ENCODE data around the gene CPZ.

The CPZ gene

DNA sequence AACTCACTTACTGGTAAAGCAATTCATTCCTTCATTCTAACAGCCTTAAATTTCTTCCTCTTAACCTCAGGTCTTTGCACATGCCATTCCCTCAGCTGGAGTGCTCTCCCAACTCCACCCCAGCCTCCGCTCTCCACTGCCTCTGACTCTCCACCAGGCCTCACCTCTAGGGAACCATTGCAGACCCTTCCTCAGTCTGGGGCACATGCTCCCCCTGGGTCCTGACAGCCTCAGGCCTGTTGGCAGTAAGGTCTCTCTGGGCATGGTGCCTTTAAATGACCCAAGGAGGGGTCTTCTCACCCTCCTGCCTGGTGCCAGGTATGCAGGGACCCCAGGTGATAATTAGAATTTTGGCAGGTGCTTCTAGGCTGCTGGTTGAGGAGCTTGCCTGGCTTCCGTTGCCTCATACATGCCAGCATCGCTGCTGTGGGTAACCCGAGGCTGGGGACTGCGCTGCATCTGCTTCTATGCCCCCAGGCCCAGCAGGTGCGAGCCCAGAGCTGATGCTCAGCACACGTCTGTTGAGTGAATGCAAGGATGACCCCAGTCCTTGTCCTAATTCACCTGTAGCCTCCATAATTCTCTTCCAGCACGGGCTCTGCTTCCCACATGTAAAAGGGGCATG, 39.9 kb upstream of the CPZ start:
- Mint-ChIP-seq H3K4me3 (no peak overlapping the region), H3K27me3 (ENCODE audit: low read depth) (no peaks in the 10 kb centered on the region), H3K36me3 (ENCODE audit: low read depth) (no peaks in the 10 kb centered on the region), H3K4me1 (ENCODE audit: low read depth) (no peaks in the 10 kb centered on the region), H3K27ac (no peak overlapping the region), H3K9me3 (no peaks in the 10 kb centered on the region)

DNA sequence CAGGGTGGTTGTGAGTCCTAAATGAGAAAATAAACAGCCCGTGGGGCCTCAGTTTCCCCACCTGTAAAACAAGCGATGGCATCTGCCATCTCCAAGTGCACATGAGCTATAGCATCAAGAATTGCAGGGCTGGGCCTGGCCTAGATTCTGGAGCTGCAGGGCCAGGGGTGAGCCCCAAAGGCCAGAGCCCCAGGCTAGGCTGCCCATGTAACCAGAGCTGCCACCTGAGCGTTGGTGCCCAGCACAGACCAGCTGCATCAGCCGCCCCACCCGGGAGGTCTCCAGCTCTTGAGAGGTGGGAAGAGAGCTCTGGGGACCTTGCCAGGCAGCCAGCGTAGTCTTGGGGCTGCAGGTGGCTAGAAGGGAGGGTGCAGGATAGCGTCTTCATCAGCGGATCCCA, 39.3 kb upstream of the CPZ start:
- Mint-ChIP-seq H3K36me3 (ENCODE audit: low read depth) (no peaks in the 10 kb centered on the region), H3K27ac (no peak overlapping the region), H3K9me3 (no peaks in the 10 kb centered on the region), H3K4me1 (ENCODE audit: low read depth) (no peaks in the 10 kb centered on the region), H3K4me3 (no peak overlapping the region), H3K27me3 (ENCODE audit: low read depth) (no peaks in the 10 kb centered on the region)

DNA sequence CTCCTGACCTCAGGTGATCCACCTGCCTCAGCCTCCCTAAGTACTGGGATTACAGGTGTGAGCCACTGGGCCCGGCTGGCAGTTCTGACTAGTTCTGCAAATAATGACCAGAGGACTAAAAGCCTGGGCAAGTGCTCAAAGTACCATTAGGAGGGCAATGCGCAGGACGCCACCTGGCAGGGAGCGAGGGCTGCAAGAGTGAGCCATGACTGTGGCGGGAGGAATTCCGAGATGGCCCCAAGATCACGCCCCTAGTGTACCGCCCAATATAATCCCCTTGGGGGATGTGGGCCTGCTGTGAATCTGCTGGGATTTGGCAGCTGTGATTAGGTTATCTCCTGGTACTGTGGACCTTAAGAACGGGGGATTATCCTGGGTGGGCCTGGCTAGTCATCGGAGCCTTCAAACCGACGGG, 38.6 kb upstream of the CPZ start:
- no peak overlapping the region for H3K27ac Mint-ChIP-seq
- H3K4me1 Mint-ChIP-seq (ENCODE audit: low read depth), result no peaks in the 10 kb centered on the region
- no peaks in the 10 kb centered on the region for H3K27me3 Mint-ChIP-seq (ENCODE audit: low read depth)
- no peaks in the 10 kb centered on the region for H3K36me3 Mint-ChIP-seq (ENCODE audit: low read depth)
- no peak overlapping the region for H3K4me3 Mint-ChIP-seq
- no peaks in the 10 kb centered on the region for H3K9me3 Mint-ChIP-seq

DNA sequence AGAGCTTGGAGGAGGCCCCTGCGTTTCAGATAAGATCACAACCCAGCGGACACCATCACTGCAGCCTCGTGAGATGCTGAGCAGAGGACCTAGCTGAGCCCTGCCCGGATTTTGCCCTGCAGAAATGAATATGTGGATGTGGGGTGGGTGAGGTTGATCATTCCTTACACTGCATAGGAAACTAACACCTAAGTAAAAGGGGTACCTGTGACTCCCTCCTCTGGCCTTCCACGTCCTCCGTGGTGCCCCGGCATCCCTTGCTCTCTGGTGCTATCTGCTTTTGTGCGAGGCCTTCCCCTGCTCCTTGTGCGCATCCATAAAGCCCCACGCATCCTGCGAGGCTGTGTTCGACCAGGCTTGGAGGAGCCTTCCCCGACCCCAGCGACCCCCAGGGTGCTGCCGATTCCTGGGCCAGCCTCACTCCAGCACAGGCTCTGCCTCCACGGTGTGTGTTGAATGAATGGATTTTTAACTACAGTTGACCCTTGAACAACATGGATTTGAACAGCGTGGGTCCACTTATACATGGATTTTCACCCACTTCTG, 37.9 kb upstream of the CPZ start:
- Mint-ChIP-seq H3K36me3 (ENCODE audit: low read depth) (no peaks in the 10 kb centered on the region), H3K9me3 (no peaks in the 10 kb centered on the region), H3K27ac (no peak overlapping the region), H3K27me3 (ENCODE audit: low read depth) (no peaks in the 10 kb centered on the region), H3K4me1 (ENCODE audit: low read depth) (no peaks in the 10 kb centered on the region), H3K4me3 (no peak overlapping the region)

DNA sequence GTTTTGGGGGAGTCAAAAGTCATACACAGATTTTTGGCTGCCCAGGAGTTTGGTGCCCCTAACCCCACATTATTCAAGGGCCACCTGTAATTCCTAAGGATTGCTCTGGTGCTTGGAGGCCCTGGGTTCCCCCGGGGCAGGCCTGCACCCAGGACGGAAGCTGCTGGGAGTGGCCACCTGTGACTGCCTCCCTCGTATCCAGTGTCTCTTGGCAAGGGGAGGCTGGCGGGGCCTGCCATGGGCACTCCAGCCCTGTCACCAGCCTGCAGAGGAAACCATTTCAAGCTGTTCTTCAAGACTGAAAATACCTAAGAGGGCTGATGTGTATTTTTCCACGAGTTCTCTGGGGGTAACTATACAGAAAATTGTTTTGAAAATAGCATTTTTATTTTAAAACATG, 36.8 kb upstream of the CPZ start:
- no peak overlapping the region for H3K27ac Mint-ChIP-seq
- H3K27me3 Mint-ChIP-seq (ENCODE audit: low read depth), result no peaks in the 10 kb centered on the region
- H3K9me3 Mint-ChIP-seq, result no peaks in the 10 kb centered on the region
- no peak overlapping the region for H3K4me3 Mint-ChIP-seq
- H3K4me1 Mint-ChIP-seq (ENCODE audit: low read depth), result no peaks in the 10 kb centered on the region
- no peaks in the 10 kb centered on the region for H3K36me3 Mint-ChIP-seq (ENCODE audit: low read depth)

DNA sequence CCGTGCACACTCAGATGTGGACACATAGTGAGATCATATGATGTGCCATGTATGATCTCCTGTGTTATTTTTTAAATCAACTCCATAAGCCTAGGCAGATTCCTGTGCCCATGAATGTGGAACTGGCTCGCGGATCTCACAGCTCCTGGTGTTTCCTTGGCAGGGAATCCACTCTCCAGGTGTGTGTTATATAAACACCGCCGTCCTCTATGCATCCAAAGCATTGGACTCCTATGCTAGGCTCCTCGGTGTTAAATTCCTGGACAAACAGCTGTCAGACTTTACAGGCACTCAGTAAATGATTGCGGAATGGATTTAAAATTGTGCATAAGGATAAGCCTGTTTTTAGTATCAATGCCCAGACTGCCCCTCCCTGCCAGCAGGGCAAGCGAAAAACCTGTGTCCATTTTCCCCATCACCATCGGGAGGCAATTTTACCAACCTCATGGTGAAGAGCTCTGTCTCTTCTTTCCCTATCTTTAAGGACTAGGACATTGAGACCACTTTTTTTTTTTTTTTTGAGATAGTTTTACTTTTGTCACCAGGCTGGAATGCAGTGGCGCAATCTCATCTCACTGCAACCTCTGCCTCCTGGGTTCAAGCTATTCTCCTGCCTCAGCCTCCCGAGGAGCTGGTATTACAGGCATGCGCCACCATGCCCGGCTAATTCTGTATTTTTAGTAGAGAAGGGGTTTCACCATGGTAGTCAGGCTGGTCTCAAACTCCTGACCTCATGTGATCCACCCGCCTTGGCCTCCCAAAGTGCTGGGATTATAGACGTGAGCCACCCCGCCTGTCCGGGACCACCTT, 36.0 kb upstream of the CPZ start:
- Mint-ChIP-seq H3K4me3 (no peak overlapping the region), H3K27me3 (ENCODE audit: low read depth) (no peaks in the 10 kb centered on the region), H3K27ac (no peak overlapping the region), H3K36me3 (ENCODE audit: low read depth) (no peaks in the 10 kb centered on the region), H3K9me3 (no peaks in the 10 kb centered on the region), H3K4me1 (ENCODE audit: low read depth) (no peaks in the 10 kb centered on the region)

DNA sequence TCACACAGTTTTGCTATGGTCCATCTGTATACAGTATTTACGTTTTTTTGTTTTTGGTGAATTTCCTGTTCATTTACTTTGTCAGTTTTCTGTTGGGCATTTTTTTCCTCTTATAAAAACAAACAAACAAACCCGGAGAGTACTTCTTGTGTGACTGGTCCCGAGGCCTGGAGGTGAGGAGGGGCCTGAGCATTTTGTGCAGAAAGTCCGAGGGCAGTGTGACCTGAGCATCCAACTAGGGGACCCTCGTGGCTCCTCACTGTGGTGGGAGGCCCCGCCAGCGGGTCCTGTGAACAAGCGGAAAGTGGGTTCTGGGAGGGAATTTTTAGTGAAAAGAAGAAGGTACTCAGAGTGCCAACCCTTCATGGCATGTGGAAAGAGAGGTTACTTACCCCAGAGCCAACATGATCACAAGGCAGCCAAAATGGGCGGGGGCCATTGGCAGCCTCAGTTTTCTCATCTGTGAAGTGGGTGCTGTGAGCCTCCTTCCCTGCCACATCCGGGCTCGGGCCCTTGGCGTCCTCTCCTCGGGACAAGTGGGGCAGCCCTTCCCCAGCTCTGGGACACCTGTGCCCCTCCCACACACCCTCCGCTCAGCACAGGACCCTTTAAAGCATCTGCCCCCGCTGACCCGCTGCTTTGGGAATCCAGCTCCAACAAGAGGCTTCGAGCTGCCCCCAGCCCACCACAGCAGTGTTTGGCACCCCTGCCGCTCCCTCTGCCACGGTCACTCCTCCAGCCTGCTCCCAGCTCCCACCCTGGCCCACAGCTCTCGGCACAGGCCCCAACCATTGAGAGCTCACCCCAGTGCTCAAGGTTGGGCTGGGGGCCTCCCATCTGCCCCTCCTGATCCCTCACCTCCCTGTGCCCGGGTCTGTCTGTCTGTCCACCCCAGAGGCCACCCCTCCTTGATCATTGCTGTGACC, 35.2 kb upstream of the CPZ start:
- Mint-ChIP-seq H3K27ac (no peak overlapping the region), H3K36me3 (ENCODE audit: low read depth) (no peaks in the 10 kb centered on the region), H3K9me3 (no peaks in the 10 kb centered on the region), H3K4me3 (no peak overlapping the region), H3K4me1 (ENCODE audit: low read depth) (no peaks in the 10 kb centered on the region), H3K27me3 (ENCODE audit: low read depth) (no peaks in the 10 kb centered on the region)

DNA sequence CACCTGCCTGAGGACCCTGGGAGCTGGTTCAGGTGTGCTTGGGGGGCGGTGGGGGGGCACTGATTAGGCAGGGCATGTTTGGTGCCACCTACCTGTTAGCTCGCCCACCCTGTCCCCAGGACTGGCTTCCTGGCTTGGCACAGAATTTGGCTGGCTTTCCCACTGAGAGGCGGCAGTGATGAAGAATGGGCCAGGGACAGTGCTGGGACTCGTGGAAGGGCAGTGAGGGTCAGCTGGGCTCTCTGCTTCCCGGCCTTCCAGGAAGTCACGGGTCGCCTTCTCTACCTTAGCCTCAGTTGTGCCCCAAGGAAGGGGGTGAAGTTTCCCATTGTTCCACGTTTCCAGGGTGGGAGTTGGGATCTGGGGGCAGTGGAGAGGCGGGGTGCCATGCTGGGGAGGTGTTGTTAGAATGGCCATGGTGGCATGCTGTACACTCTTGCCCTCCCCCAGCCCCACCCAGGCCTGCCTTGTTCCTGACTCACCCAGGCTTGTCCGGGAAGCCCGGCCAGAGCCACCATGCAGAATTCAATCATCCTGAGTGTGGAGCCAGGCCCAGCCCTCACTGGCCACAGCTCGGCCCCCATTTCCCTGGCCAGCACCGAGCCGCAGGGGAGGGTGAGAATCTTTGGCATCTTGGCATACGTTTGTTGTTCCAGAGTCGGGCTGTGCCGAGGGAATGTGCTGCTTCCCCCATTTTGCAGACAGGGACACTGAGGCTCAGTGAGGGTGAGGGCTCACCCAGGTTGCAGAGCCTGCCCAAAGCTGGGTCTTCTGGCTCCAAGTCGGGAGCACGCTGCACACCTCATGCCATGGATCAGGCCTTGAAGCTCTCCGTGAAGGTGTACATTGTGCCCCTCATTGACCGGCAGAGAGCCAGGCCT, 34.2 kb upstream of the CPZ start:
- no peaks in the 10 kb centered on the region for H3K4me1 Mint-ChIP-seq (ENCODE audit: low read depth)
- no peaks in the 10 kb centered on the region for H3K9me3 Mint-ChIP-seq
- no peaks in the 10 kb centered on the region for H3K27me3 Mint-ChIP-seq (ENCODE audit: low read depth)
- H3K27ac Mint-ChIP-seq, result no peak overlapping the region
- H3K36me3 Mint-ChIP-seq (ENCODE audit: low read depth), result no peaks in the 10 kb centered on the region
- no peak overlapping the region for H3K4me3 Mint-ChIP-seq

DNA sequence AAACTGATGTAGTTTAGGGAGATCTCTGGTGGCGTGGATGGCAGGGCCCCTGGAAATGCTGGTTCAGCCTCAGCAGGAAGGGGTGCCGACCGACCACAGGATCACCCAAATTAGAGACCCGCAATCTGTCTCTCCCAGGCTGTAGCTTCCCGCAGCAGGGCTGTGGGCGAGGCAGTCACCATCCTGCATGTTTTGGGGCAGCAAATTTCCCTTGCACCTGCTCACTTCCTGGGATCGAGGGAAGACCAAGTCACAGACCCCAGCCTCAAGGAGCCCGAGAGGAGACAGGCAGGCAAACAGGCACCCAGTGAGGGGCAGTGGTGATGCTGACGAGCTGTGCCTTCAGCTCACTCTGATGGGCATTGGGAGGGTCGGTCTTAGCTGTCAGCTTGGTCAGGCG, 33.6 kb upstream of the CPZ start:
- Mint-ChIP-seq H3K27me3 (ENCODE audit: low read depth) (no peaks in the 10 kb centered on the region), H3K4me1 (ENCODE audit: low read depth) (no peaks in the 10 kb centered on the region), H3K9me3 (no peaks in the 10 kb centered on the region), H3K27ac (no peak overlapping the region), H3K4me3 (no peak overlapping the region), H3K36me3 (ENCODE audit: low read depth) (no peaks in the 10 kb centered on the region)

DNA sequence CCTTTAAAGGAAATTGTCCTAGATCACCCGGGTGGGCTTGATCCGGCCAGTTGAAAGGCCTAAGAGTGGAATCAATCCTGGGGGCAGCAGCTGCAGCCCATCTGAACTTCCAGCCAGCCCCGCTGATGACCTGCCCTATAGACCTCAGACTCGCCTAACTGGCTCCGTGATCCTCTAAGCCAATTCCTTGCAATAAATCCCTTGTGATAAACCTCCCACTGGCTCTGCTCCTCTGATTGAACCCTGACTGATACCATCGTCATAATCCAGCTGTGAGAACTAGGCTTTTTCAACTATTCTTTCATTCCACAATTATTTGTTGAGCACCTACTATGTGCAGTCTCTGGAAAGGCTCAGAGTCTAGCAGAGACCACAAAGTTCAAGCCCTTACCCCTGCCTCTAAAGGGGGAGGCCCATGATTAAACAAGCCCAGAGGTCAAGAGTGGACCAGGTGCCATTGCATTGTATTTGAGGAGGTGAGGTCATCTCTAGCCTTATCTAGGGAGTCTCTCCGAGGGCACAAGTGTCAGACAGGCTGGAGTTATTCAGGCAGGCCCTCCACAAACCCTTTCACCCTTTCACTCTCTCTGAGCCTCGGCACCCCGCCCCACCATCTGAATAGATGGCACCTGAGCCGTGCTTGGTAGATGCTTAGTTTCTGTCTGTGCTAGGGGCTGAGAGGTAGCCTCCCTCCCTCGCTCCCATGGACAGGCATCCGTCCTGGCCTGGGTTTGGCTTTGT, 32.9 kb upstream of the CPZ start:
- Mint-ChIP-seq H3K27me3 (ENCODE audit: low read depth) (no peaks in the 10 kb centered on the region), H3K4me3 (no peak overlapping the region), H3K27ac (no peak overlapping the region), H3K9me3 (no peaks in the 10 kb centered on the region), H3K4me1 (ENCODE audit: low read depth) (no peaks in the 10 kb centered on the region), H3K36me3 (ENCODE audit: low read depth) (no peaks in the 10 kb centered on the region)

DNA sequence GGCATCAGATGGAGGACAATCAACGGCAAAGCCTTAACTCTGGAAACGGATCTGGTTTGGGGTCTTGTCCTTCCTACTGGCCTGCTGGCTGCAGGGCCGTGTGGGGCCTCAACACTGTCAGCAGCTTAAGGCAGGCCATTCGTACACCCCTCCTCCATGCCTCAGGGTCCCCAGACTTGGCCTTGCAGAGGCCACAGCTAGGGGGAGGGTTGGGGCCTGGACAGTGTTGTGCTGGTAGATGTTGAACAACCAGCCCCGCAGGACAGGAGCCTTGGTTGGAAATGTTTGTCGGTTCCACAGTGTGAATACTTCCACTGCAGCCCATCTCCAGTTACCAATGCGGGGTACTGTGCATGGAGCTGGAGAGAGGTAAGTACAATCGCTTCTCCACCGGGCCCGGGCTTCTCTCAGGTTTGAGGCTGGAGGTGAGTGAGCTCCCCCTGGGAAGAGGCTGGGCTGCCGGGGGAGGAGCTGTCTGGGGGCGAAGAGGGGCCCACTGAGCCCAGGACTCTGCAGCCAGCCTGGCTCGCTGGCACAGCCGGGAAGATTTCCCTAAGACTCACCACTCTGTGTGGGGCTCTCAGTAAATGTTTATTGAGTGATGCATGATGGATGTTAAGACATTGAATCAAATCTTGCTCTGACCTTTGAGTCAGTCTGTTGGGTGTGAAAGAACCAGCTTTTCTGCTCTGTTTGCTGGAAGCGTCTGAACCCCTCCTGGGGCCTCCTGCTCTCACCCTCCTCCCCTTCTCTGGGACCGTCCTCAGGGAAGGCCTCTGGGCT, 32.1 kb upstream of the CPZ start:
- Mint-ChIP-seq H3K4me3 (no peak overlapping the region), H3K27me3 (ENCODE audit: low read depth) (no peaks in the 10 kb centered on the region), H3K9me3 (no peaks in the 10 kb centered on the region), H3K4me1 (ENCODE audit: low read depth) (no peaks in the 10 kb centered on the region), H3K27ac (no peak overlapping the region), H3K36me3 (ENCODE audit: low read depth) (no peaks in the 10 kb centered on the region)

DNA sequence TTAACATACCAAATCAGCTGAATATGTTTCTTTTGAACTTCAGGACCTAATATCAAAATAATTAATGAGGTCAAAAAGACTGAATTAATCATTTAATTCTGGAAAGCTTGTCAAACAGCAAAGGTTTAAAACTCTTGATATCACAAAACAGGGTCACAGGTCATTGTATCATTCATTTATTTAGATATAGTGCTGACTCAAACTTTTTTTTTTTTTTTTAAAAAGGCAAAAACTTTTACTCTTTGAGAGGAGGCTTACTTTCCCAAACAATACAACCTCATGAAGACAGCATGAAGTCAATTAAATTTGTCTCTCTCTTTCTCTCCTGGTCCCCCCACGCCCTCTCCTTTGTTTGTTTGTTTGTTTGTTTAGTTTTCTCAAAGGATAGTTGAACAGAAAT, 28.0 kb upstream of the CPZ start:
- Mint-ChIP-seq H3K27ac (no peak overlapping the region), H3K36me3 (ENCODE audit: low read depth) (no peaks in the 10 kb centered on the region), H3K4me1 (ENCODE audit: low read depth) (no peaks in the 10 kb centered on the region), H3K9me3 (no peaks in the 10 kb centered on the region), H3K4me3 (no peak overlapping the region), H3K27me3 (ENCODE audit: low read depth) (no peaks in the 10 kb centered on the region)
